ENCODE results near the gene FAIM2.

Gene FAIM2

DNA sequence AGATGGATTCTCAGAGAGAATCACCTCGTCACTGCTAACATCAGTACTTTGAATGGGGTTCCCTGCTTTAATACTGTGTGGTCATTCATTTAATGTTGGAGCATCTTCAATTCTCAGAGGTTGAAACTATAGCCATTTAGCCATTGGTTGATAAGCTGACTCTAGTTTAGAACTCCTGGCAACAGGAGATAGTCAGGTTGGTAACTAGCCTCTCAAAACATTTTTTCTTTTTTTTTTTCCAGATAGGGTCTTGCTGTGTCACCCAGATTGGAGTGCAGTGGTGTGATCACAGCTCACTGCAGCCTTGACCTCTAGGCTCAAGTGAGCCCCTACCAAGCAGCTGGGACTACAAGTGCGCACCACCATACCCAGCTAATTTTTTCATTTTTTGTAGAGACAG, 72.0 kb downstream of the FAIM2 start:
- Histone ChIP-seq H3K4me3 (ENCODE audit: low read depth, low read length) (no peak overlapping the region), H3K9me3 (ENCODE audit: control insufficient read depth, insufficient read depth, low read length) (no peaks in the 10 kb centered on the region), H3K9ac (ENCODE audit: low read depth, low read length) (no peak overlapping the region), H3K27me3 (ENCODE audit: control insufficient read depth, insufficient read depth, low read length) (no peaks in the 10 kb centered on the region), H3K4me1 (ENCODE audit: control insufficient read depth, insufficient read depth, low read length) (no peaks in the 10 kb centered on the region), H3K36me3 (ENCODE audit: control insufficient read depth, insufficient read depth, low read length) (no peaks in the 10 kb centered on the region)

DNA sequence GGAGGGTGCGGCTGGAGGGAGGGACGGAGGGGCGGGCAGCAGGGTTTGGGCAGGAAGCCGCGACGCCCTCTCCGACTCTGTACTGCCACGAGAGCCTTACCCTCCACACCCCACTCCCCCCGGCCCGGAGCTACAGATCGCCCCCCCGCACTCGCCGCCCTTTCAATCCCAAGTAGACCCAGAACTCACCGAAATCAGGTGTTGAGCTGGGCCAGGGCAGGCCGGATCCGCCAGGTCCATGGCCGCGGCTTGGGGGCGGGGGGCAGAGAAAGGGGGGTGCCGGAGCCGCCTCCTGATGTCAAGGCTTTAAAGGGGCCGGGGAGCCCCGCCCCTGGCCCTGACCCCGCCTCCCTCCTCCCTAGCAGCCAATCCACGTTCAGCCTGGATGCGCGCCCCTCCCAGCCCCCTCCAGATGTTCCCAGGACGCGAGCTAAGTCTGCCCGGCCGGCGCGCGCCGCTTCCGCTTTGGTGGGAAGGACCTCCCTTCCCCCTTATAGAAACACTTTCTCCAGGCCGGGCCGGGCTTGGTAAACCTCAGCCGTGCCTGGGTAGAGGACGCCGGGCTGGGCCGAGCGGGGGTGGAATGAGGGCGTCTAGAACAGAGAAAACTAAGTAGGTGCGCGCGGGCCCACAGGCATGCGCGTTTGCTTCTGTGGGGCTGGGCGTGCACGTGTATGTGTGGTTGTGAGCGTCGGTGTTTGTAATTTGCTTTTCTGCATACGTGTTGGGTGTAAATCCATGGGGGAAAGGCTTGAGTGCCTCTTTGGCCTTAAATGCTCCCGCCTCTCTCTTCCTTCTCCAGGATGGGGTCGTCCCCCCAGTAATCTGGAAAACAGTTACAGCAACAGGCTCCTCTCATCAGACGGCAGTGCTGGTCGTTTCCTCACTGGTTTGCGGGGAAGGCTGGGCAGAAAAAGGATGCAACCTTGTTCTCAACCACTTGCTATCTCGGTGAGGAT, 75.3 kb downstream of the FAIM2 start, which contains the start of gene NCKAP5L:
NCKAP5L (minus strand) TSS at position 281 of the 959 bp plus-strand sequence. CDS start 24,369 bp downstream, outside the sequence.
- Histone ChIP-seq H3K36me3 (ENCODE audit: control insufficient read depth, insufficient read depth, low read length) (peaks cover 3% of the 10 kb centered on the region), H3K9me3 (ENCODE audit: control insufficient read depth, insufficient read depth, low read length) (no peaks in the 10 kb centered on the region), H3K27me3 (ENCODE audit: control insufficient read depth, insufficient read depth, low read length) (no peaks in the 10 kb centered on the region), H3K9ac (ENCODE audit: low read depth, low read length) (peak within 1 kb of the TSS; percentile 89), H3K4me3 (ENCODE audit: low read depth, low read length) (peak within 1 kb of the TSS; percentile 86), H3K4me1 (ENCODE audit: control insufficient read depth, insufficient read depth, low read length) (peaks cover 13% of the 10 kb centered on the region)

- Histone ChIP-seq H3K9ac (ENCODE audit: low read depth, low read length) (peak overlapping the region; percentile 89), H3K4me3 (ENCODE audit: low read depth, low read length) (peak overlapping the region; percentile 62), H3K27me3 (ENCODE audit: control insufficient read depth, insufficient read depth, low read length) (no peaks in the 10 kb centered on the region), H3K9me3 (ENCODE audit: control insufficient read depth, insufficient read depth, low read length) (no peaks in the 10 kb centered on the region), H3K36me3 (ENCODE audit: control insufficient read depth, insufficient read depth, low read length) (peaks cover 3% of the 10 kb centered on the region), H3K4me1 (ENCODE audit: control insufficient read depth, insufficient read depth, low read length) (peaks cover 13% of the 10 kb centered on the region)
Observed at GRCh38 chr12:49827401-49828099, 76.2 kb downstream of the FAIM2 start.

DNA sequence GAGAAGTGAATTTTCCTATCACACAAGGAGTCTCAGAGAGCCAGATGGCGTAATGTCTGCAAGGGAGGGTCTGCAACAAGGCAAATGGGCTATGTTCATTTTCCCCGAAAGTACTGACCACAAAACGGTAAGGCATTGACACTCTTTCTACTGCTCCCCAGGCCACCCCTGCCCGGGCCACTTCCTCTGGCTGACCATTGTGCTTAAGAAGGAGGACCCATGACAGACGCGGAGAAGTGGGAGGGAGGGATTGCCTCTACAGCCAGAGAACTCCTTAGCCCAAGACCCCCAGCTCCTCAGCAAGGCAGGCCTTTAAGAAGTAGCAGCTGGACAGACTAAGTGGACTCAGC, 76.7 kb downstream of the FAIM2 start:
- peak overlapping the region; percentile 62 for H3K4me3 ChIP-seq (ENCODE audit: low read depth, low read length)
- H3K27me3 ChIP-seq (ENCODE audit: control insufficient read depth, insufficient read depth, low read length) = no peaks in the 10 kb centered on the region
- peaks cover 15% of the 10 kb centered on the region for H3K4me1 ChIP-seq (ENCODE audit: control insufficient read depth, insufficient read depth, low read length)
- H3K36me3 ChIP-seq (ENCODE audit: control insufficient read depth, insufficient read depth, low read length) = peaks cover 3% of the 10 kb centered on the region
- no peaks in the 10 kb centered on the region for H3K9me3 ChIP-seq (ENCODE audit: control insufficient read depth, insufficient read depth, low read length)
- peak overlapping the region; percentile 89 for H3K9ac ChIP-seq (ENCODE audit: low read depth, low read length)

DNA sequence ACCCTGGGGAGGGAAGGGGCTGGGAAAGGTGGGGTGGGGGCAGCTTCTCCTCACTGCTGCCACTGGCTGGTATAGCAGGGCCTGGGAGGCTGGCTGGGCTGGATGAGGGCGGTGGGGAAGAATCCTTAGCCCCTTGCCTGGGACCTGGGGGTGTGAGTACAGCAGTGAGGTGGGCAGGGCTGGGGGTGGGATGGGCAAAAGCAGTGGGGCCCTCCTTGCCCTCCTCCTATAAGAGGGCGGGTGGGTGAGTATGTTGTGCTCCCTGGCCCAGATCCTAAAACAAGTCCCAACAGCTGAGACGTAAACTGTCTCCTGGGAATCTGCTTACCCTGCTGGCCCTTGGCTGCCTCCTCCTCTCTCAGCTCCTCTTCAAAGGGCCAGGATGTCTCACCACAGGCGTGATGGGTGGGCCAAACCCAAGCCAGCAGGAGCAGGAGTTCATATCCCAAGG, 77.7 kb downstream of the FAIM2 start:
- Histone ChIP-seq H3K9me3 (ENCODE audit: control insufficient read depth, insufficient read depth, low read length) (no peaks in the 10 kb centered on the region), H3K4me1 (ENCODE audit: control insufficient read depth, insufficient read depth, low read length) (peaks cover 23% of the 10 kb centered on the region), H3K27me3 (ENCODE audit: control insufficient read depth, insufficient read depth, low read length) (no peaks in the 10 kb centered on the region), H3K9ac (ENCODE audit: low read depth, low read length) (no peak overlapping the region), H3K36me3 (ENCODE audit: control insufficient read depth, insufficient read depth, low read length) (peaks cover 3% of the 10 kb centered on the region), H3K4me3 (ENCODE audit: low read depth, low read length) (no peak overlapping the region)

DNA sequence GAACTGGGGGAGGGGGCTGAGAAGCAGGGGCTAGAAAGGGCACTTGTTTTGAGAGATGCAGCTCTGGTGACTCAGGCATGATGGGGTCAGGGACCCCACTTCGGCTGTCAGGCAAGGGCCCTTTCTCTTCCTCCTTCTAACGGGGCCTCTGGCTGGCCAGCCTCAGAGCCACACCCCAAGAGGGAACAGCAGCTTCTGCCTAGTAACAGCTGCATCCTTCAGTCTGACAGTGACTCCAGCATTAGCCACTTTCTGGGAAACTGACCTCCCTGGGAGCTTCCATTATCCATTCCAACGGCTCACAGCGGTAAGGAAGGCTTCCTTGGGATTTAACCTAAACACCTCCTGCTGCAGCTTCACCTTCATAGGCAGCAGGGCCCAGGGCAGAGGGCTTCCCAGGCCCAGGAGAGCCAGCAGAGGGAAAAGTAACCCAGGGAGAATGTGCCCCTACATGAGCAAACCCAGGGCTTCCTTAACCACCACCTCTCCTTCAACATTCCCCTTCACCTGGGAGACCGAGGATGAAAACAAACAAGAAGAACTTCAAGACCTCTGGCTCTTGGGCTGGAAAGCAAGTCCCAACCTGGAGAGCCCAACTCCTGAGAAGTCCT, 78.2 kb downstream of the FAIM2 start:
- no peaks in the 10 kb centered on the region for H3K27me3 ChIP-seq (ENCODE audit: control insufficient read depth, insufficient read depth, low read length)
- peaks cover 23% of the 10 kb centered on the region for H3K4me1 ChIP-seq (ENCODE audit: control insufficient read depth, insufficient read depth, low read length)
- H3K9me3 ChIP-seq (ENCODE audit: control insufficient read depth, insufficient read depth, low read length) = no peaks in the 10 kb centered on the region
- peak overlapping the region; percentile 18 for H3K4me3 ChIP-seq (ENCODE audit: low read depth, low read length)
- H3K36me3 ChIP-seq (ENCODE audit: control insufficient read depth, insufficient read depth, low read length) = peaks cover 3% of the 10 kb centered on the region
- H3K9ac ChIP-seq (ENCODE audit: low read depth, low read length) = peak overlapping the region; percentile 37

DNA sequence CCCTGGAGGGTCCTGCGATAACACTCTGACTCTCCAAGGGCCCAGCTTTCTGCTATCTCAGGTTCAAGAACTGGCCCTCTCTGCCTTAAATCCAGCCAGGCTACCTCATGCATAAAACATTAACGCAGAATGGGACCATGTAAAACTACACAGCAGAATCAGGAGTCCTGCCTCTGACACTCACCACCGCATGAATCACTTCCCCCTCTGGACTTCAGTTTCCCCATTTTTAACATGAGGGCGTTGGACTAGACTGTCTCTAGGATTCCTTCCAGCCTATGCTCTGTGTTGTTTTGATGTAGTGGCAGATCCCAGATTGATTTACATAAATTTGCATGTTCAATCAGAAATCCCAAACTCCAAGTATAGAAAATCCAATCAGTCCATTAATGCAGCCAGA, 78.8 kb downstream of the FAIM2 start:
- peaks cover 3% of the 10 kb centered on the region for H3K36me3 ChIP-seq (ENCODE audit: control insufficient read depth, insufficient read depth, low read length)
- peak overlapping the region; percentile 18 for H3K4me3 ChIP-seq (ENCODE audit: low read depth, low read length)
- H3K27me3 ChIP-seq (ENCODE audit: control insufficient read depth, insufficient read depth, low read length) = no peaks in the 10 kb centered on the region
- H3K4me1 ChIP-seq (ENCODE audit: control insufficient read depth, insufficient read depth, low read length) = peaks cover 23% of the 10 kb centered on the region
- peak overlapping the region; percentile 37 for H3K9ac ChIP-seq (ENCODE audit: low read depth, low read length)
- no peaks in the 10 kb centered on the region for H3K9me3 ChIP-seq (ENCODE audit: control insufficient read depth, insufficient read depth, low read length)

- Histone ChIP-seq H3K9ac (ENCODE audit: low read depth, low read length) (no peak overlapping the region), H3K9me3 (ENCODE audit: control insufficient read depth, insufficient read depth, low read length) (no peaks in the 10 kb centered on the region), H3K27me3 (ENCODE audit: control insufficient read depth, insufficient read depth, low read length) (no peaks in the 10 kb centered on the region), H3K4me3 (ENCODE audit: low read depth, low read length) (no peak overlapping the region), H3K36me3 (ENCODE audit: control insufficient read depth, insufficient read depth, low read length) (peaks cover 3% of the 10 kb centered on the region), H3K4me1 (ENCODE audit: control insufficient read depth, insufficient read depth, low read length) (peaks cover 23% of the 10 kb centered on the region)
Observed at GRCh38 chr12:49824416-49824815, 79.3 kb downstream of the FAIM2 start.

GRCh38 chr12:49823951-49824350, 79.7 kb downstream of the FAIM2 start:
- H3K9me3 ChIP-seq (ENCODE audit: control insufficient read depth, insufficient read depth, low read length) = no peaks in the 10 kb centered on the region
- H3K4me1 ChIP-seq (ENCODE audit: control insufficient read depth, insufficient read depth, low read length) = peaks cover 23% of the 10 kb centered on the region
- H3K4me3 ChIP-seq (ENCODE audit: low read depth, low read length) = no peak overlapping the region
- H3K27me3 ChIP-seq (ENCODE audit: control insufficient read depth, insufficient read depth, low read length) = no peaks in the 10 kb centered on the region
- H3K9ac ChIP-seq (ENCODE audit: low read depth, low read length) = no peak overlapping the region
- peaks cover 3% of the 10 kb centered on the region for H3K36me3 ChIP-seq (ENCODE audit: control insufficient read depth, insufficient read depth, low read length)

- Histone ChIP-seq H3K27me3 (ENCODE audit: control insufficient read depth, insufficient read depth, low read length) (no peaks in the 10 kb centered on the region), H3K36me3 (ENCODE audit: control insufficient read depth, insufficient read depth, low read length) (peaks cover 3% of the 10 kb centered on the region), H3K9ac (ENCODE audit: low read depth, low read length) (no peak overlapping the region), H3K9me3 (ENCODE audit: control insufficient read depth, insufficient read depth, low read length) (no peaks in the 10 kb centered on the region), H3K4me1 (ENCODE audit: control insufficient read depth, insufficient read depth, low read length) (peaks cover 23% of the 10 kb centered on the region), H3K4me3 (ENCODE audit: low read depth, low read length) (no peak overlapping the region)
Observed at GRCh38 chr12:49823350-49823749, 80.3 kb downstream of the FAIM2 start.

DNA sequence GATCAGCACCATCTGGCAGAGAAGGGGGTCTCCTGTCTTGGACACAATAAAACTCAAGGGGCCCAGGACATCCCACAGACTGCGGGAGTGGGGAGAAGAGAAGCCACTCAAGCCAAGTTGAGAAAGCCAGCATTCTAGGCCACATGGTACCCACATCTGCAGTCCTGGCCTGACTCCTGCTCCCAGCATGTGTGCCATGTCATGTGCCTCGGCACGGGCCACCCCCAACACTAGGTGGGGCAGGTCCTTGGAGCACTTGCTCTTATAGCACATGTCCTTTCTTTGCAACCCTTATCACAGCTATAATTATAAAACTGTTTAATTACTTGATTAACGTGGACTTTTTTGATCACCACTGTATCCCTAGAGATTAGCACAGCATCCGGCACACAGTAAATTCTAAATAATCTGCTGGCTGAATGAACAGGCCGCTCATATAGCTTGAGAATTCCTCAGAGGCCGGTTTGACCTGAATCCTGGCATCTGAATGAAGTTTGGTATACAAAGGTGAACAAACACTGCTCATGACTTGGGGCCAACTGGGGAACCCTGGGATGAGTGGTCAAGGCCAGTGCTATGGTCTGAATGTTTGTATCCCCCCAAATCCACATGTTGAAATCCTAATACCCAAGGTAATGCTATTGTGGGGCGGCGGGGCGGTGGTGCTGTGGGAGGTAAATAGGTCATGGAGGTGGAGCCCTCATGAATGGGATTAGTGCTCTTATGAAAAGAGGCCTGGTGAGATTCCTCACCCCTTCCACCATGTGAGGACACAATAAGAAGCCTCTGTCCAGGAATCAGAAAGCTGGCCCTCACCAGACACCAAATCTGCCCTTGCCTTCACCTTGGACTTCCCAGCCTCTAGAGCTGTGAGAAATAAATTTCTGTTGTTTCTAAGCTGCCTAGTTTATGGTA, 82.1 kb downstream of the FAIM2 start:
- H3K4me1 ChIP-seq (ENCODE audit: control insufficient read depth, insufficient read depth, low read length) = peaks cover 23% of the 10 kb centered on the region
- H3K36me3 ChIP-seq (ENCODE audit: control insufficient read depth, insufficient read depth, low read length) = peaks cover 3% of the 10 kb centered on the region
- H3K9me3 ChIP-seq (ENCODE audit: control insufficient read depth, insufficient read depth, low read length) = no peaks in the 10 kb centered on the region
- H3K27me3 ChIP-seq (ENCODE audit: control insufficient read depth, insufficient read depth, low read length) = no peaks in the 10 kb centered on the region
- no peak overlapping the region for H3K9ac ChIP-seq (ENCODE audit: low read depth, low read length)
- no peak overlapping the region for H3K4me3 ChIP-seq (ENCODE audit: low read depth, low read length)
